ENCODE measurements around the gene MTURN. TPM values are rescaled to one million over a fixed set of nuclear protein-coding genes. Genes with fewer than 3 reads are reported as not detected.
"Not testable (repeated sequence)": the region's sequence is repeated elsewhere in the genome, so short reads cannot be mapped to it uniquely, and the experiment has no call there.

Gene MTURN
- total RNA-seq, 4 donors from 2014 or later = 2.3 to 18.2 (median 13.8) TPM

GRCh38 chr7:30185496-30185895 is 50.7 kb downstream of the MTURN start:
- Histone ChIP-seq H3K9me3 (peaks cover 0 to 4% (median 0%) of the 10 kb centered on the region in 4 donors), H3K27me3 (no peaks in the 10 kb centered on the region), H3K4me3 (no peak overlapping the region), H3K36me3 (no peaks in the 10 kb centered on the region), H3K27ac (no peak overlapping the region), H3K4me1 (no peaks in the 10 kb centered on the region)
- TF ChIP-seq CTCF (IDR thresholded peaks at IDR 0.05) = no peak
- no peak for TF ChIP-seq POLR2A (IDR thresholded peaks at IDR 0.05)
- DNase-seq = no peak

GRCh38 chr7:30186725-30187124 is 51.9 kb downstream of the MTURN start:
- DNase-seq = no peak
- TF ChIP-seq POLR2A (IDR thresholded peaks at IDR 0.05) = no peak
- TF ChIP-seq CTCF (IDR thresholded peaks at IDR 0.05) = no peak
- peaks cover 0 to 4% (median 0%) of the 10 kb centered on the region in 4 donors for H3K9me3 ChIP-seq
- no peaks in the 10 kb centered on the region for H3K36me3 ChIP-seq
- H3K27me3 ChIP-seq = no peaks in the 10 kb centered on the region
- H3K4me1 ChIP-seq = no peaks in the 10 kb centered on the region
- no peak overlapping the region for H3K4me3 ChIP-seq
- no peak overlapping the region for H3K27ac ChIP-seq

- no peak for TF ChIP-seq CTCF (IDR thresholded peaks at IDR 0.05)
- no peaks in the 10 kb centered on the region for H3K4me1 ChIP-seq
- peaks cover 0 to 4% (median 0%) of the 10 kb centered on the region in 4 donors for H3K9me3 ChIP-seq
- no peaks in the 10 kb centered on the region for H3K27me3 ChIP-seq
- no peaks in the 10 kb centered on the region for H3K36me3 ChIP-seq
- no peak overlapping the region for H3K4me3 ChIP-seq
- no peak overlapping the region for H3K27ac ChIP-seq
- DNase-seq = no peak
Observed at GRCh38 chr7:30187513-30187912, 52.7 kb downstream of the MTURN start.

- H3K36me3 ChIP-seq, DNase-seq, H3K27me3 ChIP-seq, H3K27ac ChIP-seq, H3K9me3 ChIP-seq, H3K4me3 ChIP-seq, H3K4me1 ChIP-seq: not testable (repeated sequence)
Observed at GRCh38 chr7:30188381-30188780, 53.6 kb downstream of the MTURN start.

- no peak for TF ChIP-seq POLR2A (IDR thresholded peaks at IDR 0.05)
- TF ChIP-seq CTCF (IDR thresholded peaks at IDR 0.05) = no peak
- DNase-seq = no peak
- Histone ChIP-seq H3K27ac (no peak overlapping the region), H3K4me1 (no peaks in the 10 kb centered on the region), H3K36me3 (no peaks in the 10 kb centered on the region), H3K27me3 (no peaks in the 10 kb centered on the region), H3K9me3 (peaks cover 0 to 4% (median 0%) of the 10 kb centered on the region in 4 donors), H3K4me3 (no peak overlapping the region)
Observed at GRCh38 chr7:30188811-30189210, 54.0 kb downstream of the MTURN start.

- TF ChIP-seq CTCF (IDR thresholded peaks at IDR 0.05) (no peak), POLR2A (IDR thresholded peaks at IDR 0.05) (no peak)
- H3K4me3 ChIP-seq = no peak overlapping the region
- no peak for DNase-seq
- no peaks in the 10 kb centered on the region for H3K36me3 ChIP-seq
- no peak overlapping the region for H3K27ac ChIP-seq
- H3K27me3 ChIP-seq = no peaks in the 10 kb centered on the region
- no peaks in the 10 kb centered on the region for H3K4me1 ChIP-seq
- peaks cover 0 to 6% (median 2%) of the 10 kb centered on the region in 4 donors for H3K9me3 ChIP-seq
Observed at GRCh38 chr7:30191809-30192208, 57.0 kb downstream of the MTURN start.

Data from Peyer's patch (tissue), 4 donors.